Glutamatergic neuron (in vitro differentiated cells): Measurements from ENCODE around the gene KANK4. TPM values are rescaled to one million over a fixed set of nuclear protein-coding genes. Genes with fewer than 3 reads are reported as not detected.

Experiments
- DNase-seq: peaks from one replicate; pipeline ENCODE4 v3.0.0; 2022
- H3K27ac Mint-ChIP-seq: one replicate; pipeline ENCODE4 v1.8.0; 2020; ENCODE audit warnings: mild to moderate bottlenecking, mixed read lengths, inconsistent platforms; ENCODE audit not compliant: unreplicated experiment
- H3K27me3 Mint-ChIP-seq: one replicate; pipeline ENCODE4 v1.8.0; 2020; ENCODE audit warnings: mild to moderate bottlenecking, moderate library complexity, mixed read lengths, inconsistent platforms; ENCODE audit not compliant: unreplicated experiment
- H3K36me3 Mint-ChIP-seq: one replicate; pipeline ENCODE4 v1.8.0; 2020; ENCODE audit warnings: mild to moderate bottlenecking, mixed read lengths, inconsistent platforms; ENCODE audit not compliant: unreplicated experiment
- H3K4me1 Mint-ChIP-seq: one replicate; pipeline ENCODE4 v1.8.0; 2020; ENCODE audit warnings: mild to moderate bottlenecking, low read depth, mixed read lengths, inconsistent platforms; ENCODE audit not compliant: unreplicated experiment
- H3K4me3 Mint-ChIP-seq: one replicate; pipeline ENCODE4 v1.8.0; 2020; ENCODE audit warnings: mild to moderate bottlenecking, mixed read lengths, inconsistent platforms; ENCODE audit not compliant: unreplicated experiment
- H3K9me3 Mint-ChIP-seq: one replicate; pipeline ENCODE4 v1.8.0; 2020; ENCODE audit warnings: mild to moderate bottlenecking, moderate library complexity, mixed read lengths, inconsistent platforms; ENCODE audit not compliant: unreplicated experiment
- CTCF ChIP-seq: fragments of 200-600 bp; sonication (generic); IDR thresholded peaks from one replicate; pipeline ENCODE4 v1.5.0; 2021; ENCODE audit not compliant: partially characterized antibody, unreplicated experiment
- total RNA-seq: library from RNA; stranded (reverse); fragmentation: NEBNext Ultra II Directional; extraction: Animal tissue kit (Norgen Biotek cat#: 25700); gene quantifications from one replicate; pipeline ENCODE4 v1.2.1, GENCODE V29; 2021; ENCODE audit not compliant: unreplicated experiment

The KANK4 gene
- total RNA-seq, 1 donor from 2014 or later = not detected

GRCh38 chr1:62271134-62271533 lies 48.1 kb downstream of the KANK4 start:
- Mint-ChIP-seq H3K27ac (no peak overlapping the region), H3K9me3 (peaks cover 2% of the 10 kb centered on the region), H3K27me3 (peaks cover 6% of the 10 kb centered on the region), H3K4me1 (no peaks in the 10 kb centered on the region), H3K4me3 (no peak overlapping the region), H3K36me3 (no peaks in the 10 kb centered on the region)
- no peak for DNase-seq
- no peak for TF ChIP-seq CTCF

- TF ChIP-seq CTCF = no peak
- no peak for DNase-seq
- no peak overlapping the region for H3K27ac Mint-ChIP-seq
- H3K4me3 Mint-ChIP-seq = no peak overlapping the region
- H3K9me3 Mint-ChIP-seq = peaks cover 2% of the 10 kb centered on the region
- peaks cover 6% of the 10 kb centered on the region for H3K27me3 Mint-ChIP-seq
- H3K4me1 Mint-ChIP-seq = no peaks in the 10 kb centered on the region
- no peaks in the 10 kb centered on the region for H3K36me3 Mint-ChIP-seq
These were observed 49.3 kb downstream of the KANK4 start for GRCh38 chr1:62269851-62270495.

GRCh38 chr1:62269439-62269838 lies 49.8 kb downstream of the KANK4 start:
- H3K4me1 Mint-ChIP-seq = no peaks in the 10 kb centered on the region
- TF ChIP-seq CTCF = no peak
- H3K27me3 Mint-ChIP-seq = peaks cover 6% of the 10 kb centered on the region
- H3K4me3 Mint-ChIP-seq = no peak overlapping the region
- DNase-seq = no peak
- H3K27ac Mint-ChIP-seq = no peak overlapping the region
- no peaks in the 10 kb centered on the region for H3K36me3 Mint-ChIP-seq
- peaks cover 2% of the 10 kb centered on the region for H3K9me3 Mint-ChIP-seq

GRCh38 chr1:62268315-62268714 lies 50.9 kb downstream of the KANK4 start:
- H3K27ac Mint-ChIP-seq = no peak overlapping the region
- no peak for TF ChIP-seq CTCF
- no peaks in the 10 kb centered on the region for H3K36me3 Mint-ChIP-seq
- no peak overlapping the region for H3K4me3 Mint-ChIP-seq
- peaks cover 2% of the 10 kb centered on the region for H3K9me3 Mint-ChIP-seq
- H3K4me1 Mint-ChIP-seq = no peaks in the 10 kb centered on the region
- DNase-seq = no peak
- H3K27me3 Mint-ChIP-seq = peaks cover 3% of the 10 kb centered on the region
